Endometrial microvascular endothelial cells (primary cell): ENCODE measurements around the gene CARM1. TPM values are rescaled to one million over a fixed set of nuclear protein-coding genes. Genes with fewer than 3 reads are reported as not detected.
"Not testable (repeated sequence)": the region's sequence is repeated elsewhere in the genome, so short reads cannot be mapped to it uniquely, and the experiment has no call there.

Source experiments
- in situ Hi-C: cut with HindIII; loops from 2 replicates; pipeline ENCODE4 v1.10.0; 2017; ENCODE audit warnings: low sequenced_read_pairs, low pct_unique_long_range_greater_than_20kb; ENCODE audit errors: inconsistent ontology term
- total RNA-seq: library from RNA; depleted of rRNA; stranded (reverse); fragments of >200 nt; gene quantifications from one replicate; pipeline ENCODE4 v1.2.3, GENCODE V29; 2015; ENCODE audit errors: inconsistent ontology term

The CARM1 gene
- total RNA-seq, 1 donor from 2014 or later: 45.3 TPM

DNA sequence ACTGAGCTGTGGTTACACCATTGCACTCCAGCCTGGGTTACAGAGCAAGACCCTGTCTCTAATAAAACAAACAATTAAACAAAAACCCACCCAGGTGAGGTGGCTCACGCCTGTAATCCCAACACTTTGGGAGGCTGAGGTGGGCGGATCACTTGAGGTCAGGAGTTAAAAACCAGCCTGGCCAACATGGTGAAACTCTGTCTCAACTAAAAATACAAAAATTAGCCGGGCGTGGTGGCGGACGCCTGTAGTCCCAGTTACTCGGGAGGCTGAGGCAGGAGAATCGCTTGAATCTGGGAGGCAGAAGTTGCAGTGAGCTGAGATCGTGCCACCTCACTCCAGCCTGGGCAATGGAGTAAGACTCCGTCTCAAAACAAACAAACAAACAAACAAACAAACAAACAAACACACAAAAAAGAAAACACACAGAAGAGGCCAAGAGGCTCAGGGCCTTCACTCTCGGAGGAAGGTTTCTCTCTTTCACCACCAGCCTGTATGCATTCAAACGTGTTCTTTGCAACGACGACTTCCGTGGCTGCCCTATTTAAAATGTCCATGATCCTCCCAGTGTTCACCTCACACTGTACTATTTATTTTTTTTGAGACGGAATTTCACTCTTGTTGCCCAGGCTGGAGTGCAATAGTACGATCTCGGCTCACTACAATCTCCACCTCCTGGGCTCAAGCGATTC lies 88.1 kb downstream of the CARM1 start:
- in situ Hi-C loops: not testable (repeated sequence)

GRCh38 chr19:10960314-10961072 lies 89.1 kb downstream of the CARM1 start, which contains the start of gene SMARCA4:
SMARCA4 (plus strand) TSS chr19:10961030; CDS start chr19:10984152, 23,122 bp downstream.
- in situ Hi-C loops: no loop called here

GRCh38 chr19:10961073-10961860 lies 89.9 kb downstream of the CARM1 start:
- in situ Hi-C loops: no loop called here

- in situ Hi-C loops: no loop called here
Measured at GRCh38 chr19:10962863-10963262, 91.5 kb downstream of the CARM1 start.

DNA sequence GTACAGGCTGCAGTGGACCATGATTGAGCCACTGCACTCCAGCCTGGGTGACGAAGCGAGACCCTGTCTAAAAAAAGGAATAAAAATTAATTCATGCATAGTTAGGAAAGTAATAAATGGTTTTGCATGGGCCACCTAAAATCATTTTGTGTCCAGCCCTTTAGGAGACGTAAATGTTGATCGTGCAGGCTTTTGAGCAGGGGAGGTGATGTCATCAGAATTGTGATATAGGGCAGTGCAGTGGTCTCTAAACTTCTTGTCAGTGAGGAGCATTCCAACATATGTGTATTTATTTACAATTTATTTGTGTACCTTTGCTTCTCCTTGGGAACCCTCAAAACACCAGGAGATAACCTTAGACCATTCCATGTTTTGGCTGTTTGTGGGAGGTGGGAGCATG lies 92.5 kb downstream of the CARM1 start:
- in situ Hi-C loops: no loop called here

DNA sequence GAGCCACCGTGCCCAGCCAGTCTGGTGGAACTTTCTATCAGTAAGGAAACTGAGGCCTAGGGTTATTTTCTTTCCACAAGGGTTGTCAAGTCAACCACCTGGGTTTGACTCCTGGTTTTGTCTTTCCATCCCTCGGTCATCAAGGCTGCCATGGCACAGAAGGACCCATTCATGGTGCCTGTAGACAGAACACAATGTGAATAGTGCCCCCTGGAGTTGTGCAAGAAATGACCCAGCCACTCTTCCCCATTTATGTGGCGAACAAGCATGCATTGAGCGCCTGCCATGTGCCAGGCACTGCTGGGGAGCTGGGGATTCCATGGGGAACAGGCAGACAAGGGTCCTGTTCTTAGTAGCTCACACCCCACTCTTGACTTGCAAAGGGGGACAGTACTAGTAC lies 93.5 kb downstream of the CARM1 start:
- in situ Hi-C loops: no loop called here

DNA sequence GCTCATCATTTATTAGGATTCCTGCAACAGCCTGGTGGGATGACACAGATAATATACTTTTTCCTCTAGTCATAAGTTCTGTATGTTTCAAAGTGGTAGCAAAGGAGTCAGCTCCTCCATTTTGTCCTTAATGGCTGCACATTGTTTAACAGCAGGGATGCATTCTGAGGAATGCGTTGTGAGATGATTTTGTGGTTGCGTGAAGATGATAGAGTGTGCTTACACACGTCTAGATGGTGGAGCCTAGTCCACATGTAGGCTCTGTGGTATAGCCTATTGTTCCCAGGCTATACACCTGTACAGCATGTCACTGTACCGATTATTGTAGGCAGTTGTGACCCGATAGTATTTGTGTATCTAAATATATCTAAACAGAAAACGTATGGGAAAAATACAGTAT lies 94.0 kb downstream of the CARM1 start:
- in situ Hi-C loops: no loop called here

GRCh38 chr19:10966809-10967208 lies 95.5 kb downstream of the CARM1 start:
- in situ Hi-C loops: no loop called here

GRCh38 chr19:10968527-10969135 lies 97.3 kb downstream of the CARM1 start:
- in situ Hi-C loops: no loop called here

DNA sequence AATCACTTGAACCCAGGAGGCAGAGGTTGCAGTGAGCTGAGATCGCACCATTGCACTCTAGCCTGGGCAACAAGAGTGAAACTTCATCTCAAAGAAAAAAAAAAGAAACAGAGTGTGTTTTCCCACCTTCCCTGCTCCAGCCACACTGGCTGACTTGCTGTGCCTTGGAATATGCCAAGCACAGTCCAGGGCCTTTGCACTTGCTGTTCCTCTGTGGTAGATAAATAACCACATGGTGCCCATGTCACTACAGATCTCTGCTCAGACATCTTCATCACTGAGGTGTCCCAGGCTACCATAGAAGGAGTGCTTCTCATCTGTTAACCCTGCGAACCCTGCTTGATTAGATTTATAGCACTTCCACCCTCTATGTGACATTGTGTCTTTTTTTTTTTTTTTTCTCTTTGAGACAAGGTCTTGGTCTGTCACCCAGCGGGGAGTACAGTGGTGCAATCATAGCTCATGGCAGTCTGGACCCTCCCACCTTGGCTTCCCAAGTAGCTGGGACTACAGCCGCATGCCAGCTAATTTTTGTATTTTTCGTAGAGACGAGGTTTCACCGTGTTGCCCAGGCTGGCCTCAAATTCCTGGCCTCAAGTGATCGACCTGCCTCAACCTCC lies 99.9 kb downstream of the CARM1 start:
- in situ Hi-C loops: no loop called here

Other genes starting within 250 kb of the CARM1 start
- 70.4 TPM for gene SLC44A2, start 246.0 kb upstream of the CARM1 start, total RNA-seq
- gene ILF3, start 217.2 kb upstream of the CARM1 start, total RNA-seq: 173 TPM
- 39.6 TPM for gene QTRT1, start 170.1 kb upstream of the CARM1 start, total RNA-seq
- gene DNM2, start 153.5 kb upstream of the CARM1 start, total RNA-seq: 110 TPM
- 52.4 TPM for gene TMED1, start 35.3 kb upstream of the CARM1 start, total RNA-seq
- not detected for gene C19orf38, start 23.1 kb upstream of the CARM1 start, total RNA-seq
- gene YIPF2, start 57.1 kb downstream of the CARM1 start, total RNA-seq: 47.9 TPM
- gene TIMM29, start 57.3 kb downstream of the CARM1 start, total RNA-seq: 32.8 TPM
- gene SMARCA4, start 89.5 kb downstream of the CARM1 start, total RNA-seq: 113 TPM
- gene LDLR, start 217.9 kb downstream of the CARM1 start, total RNA-seq: 99.5 TPM